ENCODE data around the gene NPM1. TPM values are rescaled to one million over a fixed set of nuclear protein-coding genes. Genes with fewer than 3 reads are reported as not detected.
"Not testable (repeated sequence)": the region's sequence is repeated elsewhere in the genome, so short reads cannot be mapped to it uniquely, and the experiment has no call there.

NPM1 gene
- total RNA-seq, 1 donor from 2014 or later = 3,066 TPM

- Mint-ChIP-seq H3K27me3 (peaks cover 16% of the 10 kb centered on the region), H3K4me1 (no peaks in the 10 kb centered on the region), H3K4me3 (no peak overlapping the region), H3K27ac (no peak overlapping the region), H3K36me3 (ENCODE audit: low read depth) (no peaks in the 10 kb centered on the region), H3K9me3 (no peaks in the 10 kb centered on the region)
- intact Hi-C loops (cut with micrococcal nuclease) = no loop called here
- no peak for DNase-seq
Observed at GRCh38 chr5:171367424-171368370, 20.0 kb upstream of the NPM1 start.

GRCh38 chr5:171369056-171369455 is 18.6 kb upstream of the NPM1 start:
- Mint-ChIP-seq H3K36me3 (ENCODE audit: low read depth) (no peaks in the 10 kb centered on the region), H3K4me3 (no peak overlapping the region), H3K27ac (no peak overlapping the region), H3K27me3 (peaks cover 8% of the 10 kb centered on the region), H3K9me3 (no peaks in the 10 kb centered on the region), H3K4me1 (no peaks in the 10 kb centered on the region)
- intact Hi-C loops (cut with micrococcal nuclease) = no loop called here
- DNase-seq = no peak

GRCh38 chr5:171369898-171370297 is 17.8 kb upstream of the NPM1 start:
- H3K9me3 Mint-ChIP-seq = no peaks in the 10 kb centered on the region
- no peaks in the 10 kb centered on the region for H3K4me1 Mint-ChIP-seq
- intact Hi-C loops (cut with micrococcal nuclease) = no loop called here
- no peak for DNase-seq
- no peaks in the 10 kb centered on the region for H3K36me3 Mint-ChIP-seq (ENCODE audit: low read depth)
- peaks cover 8% of the 10 kb centered on the region for H3K27me3 Mint-ChIP-seq
- H3K27ac Mint-ChIP-seq = no peak overlapping the region
- no peak overlapping the region for H3K4me3 Mint-ChIP-seq

- DNase-seq; H3K27me3 Mint-ChIP-seq; H3K36me3 Mint-ChIP-seq (ENCODE audit: low read depth); H3K27ac Mint-ChIP-seq; H3K4me3 Mint-ChIP-seq; H3K4me1 Mint-ChIP-seq; intact Hi-C loops (cut with micrococcal nuclease); H3K9me3 Mint-ChIP-seq: not testable (repeated sequence)
Observed at GRCh38 chr5:171370881-171371280, 16.8 kb upstream of the NPM1 start.

GRCh38 chr5:171371326-171371725 is 16.3 kb upstream of the NPM1 start:
- Mint-ChIP-seq H3K27ac (no peak overlapping the region), H3K27me3 (peaks cover 6% of the 10 kb centered on the region), H3K36me3 (ENCODE audit: low read depth) (no peaks in the 10 kb centered on the region), H3K4me3 (no peak overlapping the region), H3K4me1 (no peaks in the 10 kb centered on the region), H3K9me3 (no peaks in the 10 kb centered on the region)
- intact Hi-C loops (cut with micrococcal nuclease) = no loop called here
- no peak for DNase-seq

- no peak overlapping the region for H3K4me3 Mint-ChIP-seq
- H3K27me3 Mint-ChIP-seq = peaks cover 4% of the 10 kb centered on the region
- intact Hi-C loops (cut with micrococcal nuclease) = loop anchor here (10.0 kb wide), 1 partner anchor 1045 kb away; no protein-coding TSS in a partner anchor
- H3K4me1 Mint-ChIP-seq = peaks cover 2% of the 10 kb centered on the region
- no peak overlapping the region for H3K27ac Mint-ChIP-seq
- DNase-seq = no peak
- H3K36me3 Mint-ChIP-seq (ENCODE audit: low read depth) = no peaks in the 10 kb centered on the region
- no peaks in the 10 kb centered on the region for H3K9me3 Mint-ChIP-seq
Observed at GRCh38 chr5:171379961-171380360, 7.7 kb upstream of the NPM1 start.

- Mint-ChIP-seq H3K36me3 (ENCODE audit: low read depth) (peaks cover 22% of the 10 kb centered on the region), H3K4me1 (peaks cover 24% of the 10 kb centered on the region)
- not testable (repeated sequence) for H3K9me3 Mint-ChIP-seq, H3K27ac Mint-ChIP-seq, H3K27me3 Mint-ChIP-seq, H3K4me3 Mint-ChIP-seq, DNase-seq
- intact Hi-C loops (cut with micrococcal nuclease) = loop anchor here (10.0 kb wide), 1 partner anchor 1050 kb away; no protein-coding TSS in a partner anchor
Observed at GRCh38 chr5:171384416-171384815, 3.2 kb upstream of the NPM1 start.

GRCh38 chr5:171384999-171385398 is 2.6 kb upstream of the NPM1 start:
- intact Hi-C loops (cut with micrococcal nuclease) = loop anchor here (5.0 to 10.0 kb wide), 6 partner anchors 802 to 1947 kb away; partner anchors contain the start of genes DUSP1, SPDL1 and STK10
- not testable (repeated sequence) for DNase-seq, H3K27me3 Mint-ChIP-seq, H3K4me3 Mint-ChIP-seq, H3K9me3 Mint-ChIP-seq, H3K27ac Mint-ChIP-seq
- Mint-ChIP-seq H3K4me1 (peaks cover 27% of the 10 kb centered on the region), H3K36me3 (ENCODE audit: low read depth) (peaks cover 28% of the 10 kb centered on the region)

GRCh38 chr5:171386006-171386671 is 1.5 kb upstream of the NPM1 start:
- peak overlapping the region; percentile 60 for H3K27ac Mint-ChIP-seq
- intact Hi-C loops (cut with micrococcal nuclease) = loop anchor here (5.0 to 10.0 kb wide), 6 partner anchors 801 to 1946 kb away; partner anchors contain the start of genes DUSP1, SPDL1 and STK10

GRCh38 chr5:171386861-171387344 is 746 bp upstream of the NPM1 start:
- Mint-ChIP-seq H3K36me3 (ENCODE audit: low read depth) (peaks cover 47% of the 10 kb centered on the region), H3K4me1 (peaks cover 40% of the 10 kb centered on the region)

More at GRCh38 chr5:171386006-171386671, 1.5 kb upstream of the NPM1 start:
- peak overlapping the region; percentile 58 for H3K4me3 Mint-ChIP-seq
- H3K36me3 Mint-ChIP-seq (ENCODE audit: low read depth) = peaks cover 40% of the 10 kb centered on the region
- H3K4me1 Mint-ChIP-seq = peaks cover 36% of the 10 kb centered on the region
- DNase-seq = no peak
- H3K9me3 Mint-ChIP-seq = peaks cover 3% of the 10 kb centered on the region
- H3K27me3 Mint-ChIP-seq = peaks cover 10% of the 10 kb centered on the region

GRCh38 chr5:171387970-171388815 is 544 bp downstream of the NPM1 start:
- Mint-ChIP-seq H3K9me3 (peaks cover 3% of the 10 kb centered on the region), H3K4me1 (peaks cover 48% of the 10 kb centered on the region), H3K27me3 (peaks cover 8% of the 10 kb centered on the region), H3K36me3 (ENCODE audit: low read depth) (peaks cover 59% of the 10 kb centered on the region), H3K27ac (peak overlapping the region; percentile 100), H3K4me3 (peak overlapping the region; percentile 94)
- peak; percentile 93 for DNase-seq
- intact Hi-C loops (cut with micrococcal nuclease) = loop anchor here (1.0 to 10.0 kb wide), 8 partner anchors 618 to 1944 kb away; partner anchors contain the start of genes CREBRF, DUSP1, FBXW11 and SPDL1

More at GRCh38 chr5:171386861-171387344, 746 bp upstream of the NPM1 start:
- peaks cover 10% of the 10 kb centered on the region for H3K27me3 Mint-ChIP-seq
- peaks cover 3% of the 10 kb centered on the region for H3K9me3 Mint-ChIP-seq
- peak overlapping the region; percentile 100 for H3K27ac Mint-ChIP-seq
- peak overlapping the region; percentile 94 for H3K4me3 Mint-ChIP-seq
- intact Hi-C loops (cut with micrococcal nuclease) = loop anchor here (1.0 to 10.0 kb wide), 7 partner anchors 619 to 1945 kb away; partner anchors contain the start of genes DUSP1, FBXW11, SPDL1 and STK10
- DNase-seq = no peak

- H3K4me1 Mint-ChIP-seq = peaks cover 48% of the 10 kb centered on the region
- peaks cover 64% of the 10 kb centered on the region for H3K36me3 Mint-ChIP-seq (ENCODE audit: low read depth)
- H3K27ac Mint-ChIP-seq = peak overlapping the region; percentile 100
- DNase-seq = peak; percentile 80
- peaks cover 3% of the 10 kb centered on the region for H3K9me3 Mint-ChIP-seq
- H3K4me3 Mint-ChIP-seq = peak overlapping the region; percentile 94
- peaks cover 7% of the 10 kb centered on the region for H3K27me3 Mint-ChIP-seq
- intact Hi-C loops (cut with micrococcal nuclease) = loop anchor here (2.0 to 10.0 kb wide), 7 partner anchors 799 to 1944 kb away; partner anchors contain the start of genes CREBRF, DUSP1, SPDL1 and STK10
Observed at GRCh38 chr5:171388816-171389168, 1.1 kb downstream of the NPM1 start.
